ENCODE results near the gene DNAJB11. TPM values are rescaled to one million over a fixed set of nuclear protein-coding genes. Genes with fewer than 3 reads are reported as not detected.
"Not testable (repeated sequence)": the region's sequence is repeated elsewhere in the genome, so short reads cannot be mapped to it uniquely, and the experiment has no call there.

DNAJB11 gene
- total and polyA plus RNA-seq, 2 experiments from 2014 or later, result 72.6 to 85.6 TPM

- Histone ChIP-seq H3K4me3 (no peak overlapping the region), H3K27ac (ENCODE audit: low read depth) (no peak overlapping the region), H3F3A (replicated peaks; ENCODE audit: low read depth) (no peaks in the 10 kb centered on the region), H3K27me3 (ENCODE audit: insufficient read depth) (no peaks in the 10 kb centered on the region), H3K9me2 (ENCODE audit: insufficient read depth) (peaks cover 5% of the 10 kb centered on the region; the same call in 1 of the 2 replicates), H3K4me1 (ENCODE audit: insufficient read depth) (peaks cover 24% of the 10 kb centered on the region; the same call in 1 of the 2 replicates), H3K79me2 (replicated peaks; ENCODE audit: insufficient read depth) (no peaks in the 10 kb centered on the region), H4K20me1 (replicated peaks; ENCODE audit: insufficient read depth) (no peaks in the 10 kb centered on the region), H3K4me2 (no peak overlapping the region), H2AFZ (peak overlapping the region; percentile 63; the same call in 1 of the 2 replicates), H3K36me3 (ENCODE audit: insufficient read depth) (no peaks in the 10 kb centered on the region)
- TF ChIP-seq STAT1 (IDR thresholded peaks at IDR 0.05; ENCODE audit: unreplicated experiment) (no peak), CTCF (conservative IDR thresholded peaks at IDR 0.05; ENCODE audit: low read depth in 2 of 2) (peak; percentile 14 to 33; a peak in 1 of 4 replicates)
- Mint-ChIP-seq H3K9me3 (no peaks in the 10 kb centered on the region), H3K4me1 (peaks cover 17% of the 10 kb centered on the region), H3K27ac (no peak overlapping the region), H3K36me3 (ENCODE audit: low read depth) (no peaks in the 10 kb centered on the region), H3K27me3 (ENCODE audit: insufficient read depth, low read depth, poor library complexity) (peaks cover 2% of the 10 kb centered on the region), H3K4me3 (no peak overlapping the region)
- DNase-seq (ENCODE audit: low spot score), result peak; percentile 19
- peak; percentile 68 for ATAC-seq
Measured at GRCh38 chr3:186529201-186529999, 41.1 kb upstream of the DNAJB11 start.

- H4K20me1 ChIP-seq (replicated peaks; ENCODE audit: insufficient read depth), result no peaks in the 10 kb centered on the region
- H3K4me3 ChIP-seq, result no peak overlapping the region
- no peak overlapping the region for H3K4me2 ChIP-seq
- H2AFZ ChIP-seq, result peak overlapping the region; percentile 54; the same call in 1 of the 2 replicates
- H3K27me3 ChIP-seq (ENCODE audit: insufficient read depth), result no peaks in the 10 kb centered on the region
- no peaks in the 10 kb centered on the region for H3K79me2 ChIP-seq (replicated peaks; ENCODE audit: insufficient read depth)
- H3F3A ChIP-seq (replicated peaks; ENCODE audit: low read depth), result no peaks in the 10 kb centered on the region
- ATAC-seq, result no peak
- H3K27ac ChIP-seq (ENCODE audit: low read depth), result no peak overlapping the region
- H3K4me1 ChIP-seq (ENCODE audit: insufficient read depth), result peaks cover 19% of the 10 kb centered on the region; the same call in 1 of the 2 replicates
- peaks cover 2% of the 10 kb centered on the region for H3K27me3 Mint-ChIP-seq (ENCODE audit: insufficient read depth, low read depth, poor library complexity)
- H3K4me1 Mint-ChIP-seq, result peaks cover 14% of the 10 kb centered on the region
- no peaks in the 10 kb centered on the region for H3K36me3 Mint-ChIP-seq (ENCODE audit: low read depth)
- H3K27ac Mint-ChIP-seq, result peak overlapping the region; percentile 38; the same call in 1 of the 2 replicates
- DNase-seq (ENCODE audit: low spot score), result no peak
- H3K9me3 Mint-ChIP-seq, result no peaks in the 10 kb centered on the region
- peaks cover 5% of the 10 kb centered on the region; the same call in 1 of the 2 replicates for H3K9me2 ChIP-seq (ENCODE audit: insufficient read depth)
- no peak overlapping the region for H3K4me3 Mint-ChIP-seq
- H3K36me3 ChIP-seq (ENCODE audit: insufficient read depth), result no peaks in the 10 kb centered on the region
- no peak for TF ChIP-seq ZNF114 (CRISPR knock-in tag; IDR thresholded peaks at IDR 0.05)
Measured at GRCh38 chr3:186530415-186530814, 40.1 kb upstream of the DNAJB11 start.

GRCh38 chr3:186531694-186532093 lies 38.8 kb upstream of the DNAJB11 start:
- H3K27ac ChIP-seq (ENCODE audit: low read depth); ATAC-seq; DNase-seq (ENCODE audit: low spot score); H3K79me2 ChIP-seq (replicated peaks; ENCODE audit: insufficient read depth); H3K9me3 Mint-ChIP-seq; H3K4me3 Mint-ChIP-seq; H3F3A ChIP-seq (replicated peaks; ENCODE audit: low read depth); H2AFZ ChIP-seq; H3K4me2 ChIP-seq; H3K27me3 ChIP-seq (ENCODE audit: insufficient read depth); H3K9me2 ChIP-seq (ENCODE audit: insufficient read depth); H4K20me1 ChIP-seq (replicated peaks; ENCODE audit: insufficient read depth); H3K36me3 ChIP-seq (ENCODE audit: insufficient read depth); H3K36me3 Mint-ChIP-seq (ENCODE audit: low read depth); H3K4me3 ChIP-seq; H3K27ac Mint-ChIP-seq; H3K27me3 Mint-ChIP-seq (ENCODE audit: insufficient read depth, low read depth, poor library complexity): not testable (repeated sequence)
- peaks cover 10% of the 10 kb centered on the region for H3K4me1 Mint-ChIP-seq
- peaks cover 14% of the 10 kb centered on the region; the same call in 1 of the 2 replicates for H3K4me1 ChIP-seq (ENCODE audit: insufficient read depth)
